Tibial nerve (tissue), 4 donors: ENCODE data around the gene AVEN.

ENCODE experiments used
- EP300 ChIP-seq, 2 donors: sonication (generic); formaldehyde crosslinking; IDR thresholded peaks; one replicate each; pipeline ENCODE4 v1.6.1; 2017; ENCODE audit warnings: antibody characterized with exemption in 2 of 2, mild to moderate bottlenecking in 1 of 2
- TF ChIP-seq, protein P1 (sequence below), 5 experiments: fragments of 200-600 bp in 3 of 5; fragments of 450-650 bp in 2 of 5; sonication (generic) in 3 of 5; IDR thresholded peaks; one replicate each; pipeline ENCODE4 v1.5.1; 2016 to 2019; ENCODE audit warnings: antibody characterized with exemption in 5 of 5, mild to moderate bottlenecking in 3 of 5, moderate library complexity in 2 of 5

GRCh38 chr15:34014556-34014955, 24.4 kb downstream of the AVEN start:
- TF ChIP-seq, protein P1, sequence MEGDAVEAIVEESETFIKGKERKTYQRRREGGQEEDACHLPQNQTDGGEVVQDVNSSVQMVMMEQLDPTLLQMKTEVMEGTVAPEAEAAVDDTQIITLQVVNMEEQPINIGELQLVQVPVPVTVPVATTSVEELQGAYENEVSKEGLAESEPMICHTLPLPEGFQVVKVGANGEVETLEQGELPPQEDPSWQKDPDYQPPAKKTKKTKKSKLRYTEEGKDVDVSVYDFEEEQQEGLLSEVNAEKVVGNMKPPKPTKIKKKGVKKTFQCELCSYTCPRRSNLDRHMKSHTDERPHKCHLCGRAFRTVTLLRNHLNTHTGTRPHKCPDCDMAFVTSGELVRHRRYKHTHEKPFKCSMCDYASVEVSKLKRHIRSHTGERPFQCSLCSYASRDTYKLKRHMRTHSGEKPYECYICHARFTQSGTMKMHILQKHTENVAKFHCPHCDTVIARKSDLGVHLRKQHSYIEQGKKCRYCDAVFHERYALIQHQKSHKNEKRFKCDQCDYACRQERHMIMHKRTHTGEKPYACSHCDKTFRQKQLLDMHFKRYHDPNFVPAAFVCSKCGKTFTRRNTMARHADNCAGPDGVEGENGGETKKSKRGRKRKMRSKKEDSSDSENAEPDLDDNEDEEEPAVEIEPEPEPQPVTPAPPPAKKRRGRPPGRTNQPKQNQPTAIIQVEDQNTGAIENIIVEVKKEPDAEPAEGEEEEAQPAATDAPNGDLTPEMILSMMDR (IDR thresholded peaks at IDR 0.05) = no peak
- TF ChIP-seq EP300 (IDR thresholded peaks at IDR 0.05) = no peak
